Right lobe of liver (tissue), 6 donors: Measurements from ENCODE around the gene TPRX1. TPM values are rescaled to one million over a fixed set of nuclear protein-coding genes. Genes with fewer than 3 reads are reported as not detected.
A peak's percentile ranks its signal among the peaks of the same experiment; 100 is the strongest.

Experiments used
- ATAC-seq, 4 donors: fragments of 200-7000 bp; cut with Tn5 transposase; one replicate each; pipeline ENCODE4 v1.9.1; 2020; ENCODE audit warnings: mild to moderate bottlenecking in 4 of 4, moderate library complexity in 4 of 4
- DNase-seq, 3 donors: peaks; one replicate each; pipeline ENCODE4 v3.0.0-alpha.2; 2020
- H3K27ac ChIP-seq, 3 donors: fragments of 200-600 bp; one replicate each; pipeline ENCODE4 v1.8.0; 2022
- H3K27me3 ChIP-seq, 2 donors: fragments of 200-600 bp; one replicate each; pipeline ENCODE4 v1.8.0; 2022
- H3K36me3 ChIP-seq, 4 donors: fragments of 200-600 bp; sonication (generic) in 1 of 4; one replicate each; pipeline versions ENCODE4 v1.5.1 to v1.8.0; 2017 to 2022; ENCODE audit warnings: control low read depth in 1 of 4
- H3K4me1 ChIP-seq, 4 donors: fragments of 200-600 bp; sonication (generic) in 1 of 4; one replicate each; pipeline versions ENCODE4 v1.5.1 to v1.8.0; 2017 to 2022; ENCODE audit warnings: control low read depth in 1 of 4
- H3K4me3 ChIP-seq, 3 donors: fragments of 200-600 bp; one replicate each; pipeline ENCODE4 v1.8.0; 2022
- H3K9me3 ChIP-seq, 4 donors: fragments of 200-600 bp; sonication (generic) in 1 of 4; one replicate each; pipeline versions ENCODE4 v1.5.1 to v1.8.0; 2017 to 2022; ENCODE audit warnings: control low read depth in 1 of 4
- POLR2A ChIP-seq: fragments of 450-650 bp; IDR thresholded peaks from one replicate; pipeline ENCODE4 v1.6.1; 2017; ENCODE audit warnings: antibody characterized with exemption, mild to moderate bottlenecking
- whole genome bisulfite sequencing: methylation state at CpG from one replicate; pipeline ENCODE4 v1.1.6; 2018; ENCODE audit warnings: low coverage, low lambda C conversion rate; ENCODE audit not compliant: insufficient coverage; ENCODE audit errors: missing lambda C conversion rate; 5-methylcytosine and 5-hydroxymethylcytosine counted together
- intact Hi-C, 2 donors: fragments of 100-400 bp; cut with DNase I; formaldehyde crosslinking; loops; one replicate each; pipeline versions ENCODE4 v1.11.2 to v1.14.1; 2022
- total RNA-seq, 6 experiments: library from RNA; depleted of rRNA in 2 of 6; stranded (reverse); fragments of >200 nt in 2 of 6; fragmentation: NEBNext Ultra II Directional in 3 of 6; extraction: Animal tissue kit (Norgen Biotek cat#: 25700) in 3 of 6; gene quantifications; one replicate each; pipeline versions ENCODE4 v1.1.0 to v1.2.4, GENCODE V29; 2016 to 2023
- TF ChIP-seq, protein P1 (sequence below), 4 donors: fragments of 200-600 bp in 3 of 4; fragments of 450-650 bp in 1 of 4; IDR thresholded peaks; one replicate each; pipeline versions ENCODE4 v1.5.1 to v1.8.0; 2016 to 2022; ENCODE audit warnings: antibody characterized with exemption in 4 of 4, mild to moderate bottlenecking in 2 of 4
- donor health status: DM: no; HTN: yes; CAD: no.
- donor health status: DM: no; HTN: no; CAD: no.
- donor health status: DM: no; HTN: no; CAD: no.
- donor health status: DM: no; HTN: yes; CAD: no.
- donor health status: DM: no; HTN: yes; CAD: no.

The TPRX1 gene
- total RNA-seq, 6 experiments from 2014 or later = not detected

DNA sequence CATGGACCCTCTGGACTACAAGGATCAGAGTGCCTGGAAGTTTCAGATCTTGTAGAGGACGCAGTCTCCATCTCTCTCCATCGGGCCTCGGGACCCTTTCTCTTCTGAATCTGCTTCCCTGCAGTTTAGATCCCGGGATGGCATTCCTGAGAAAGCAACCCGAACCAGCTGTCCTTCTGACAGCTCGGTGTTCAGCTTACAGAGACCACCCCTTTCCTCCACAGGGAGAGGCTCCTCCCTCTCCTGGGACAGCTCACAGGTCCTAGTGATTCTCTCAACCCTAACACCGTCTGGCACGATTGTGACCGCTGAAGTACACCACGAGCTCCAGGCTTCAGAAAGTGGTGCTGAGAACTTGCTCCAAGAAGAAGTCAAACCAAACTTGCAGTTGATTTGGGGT lies 35.6 kb upstream of the TPRX1 start:
- WGBS = 19% methylated on average over 7 of the region's 10 CpGs
- TF ChIP-seq POLR2A = no peak
- TF ChIP-seq, protein P1, sequence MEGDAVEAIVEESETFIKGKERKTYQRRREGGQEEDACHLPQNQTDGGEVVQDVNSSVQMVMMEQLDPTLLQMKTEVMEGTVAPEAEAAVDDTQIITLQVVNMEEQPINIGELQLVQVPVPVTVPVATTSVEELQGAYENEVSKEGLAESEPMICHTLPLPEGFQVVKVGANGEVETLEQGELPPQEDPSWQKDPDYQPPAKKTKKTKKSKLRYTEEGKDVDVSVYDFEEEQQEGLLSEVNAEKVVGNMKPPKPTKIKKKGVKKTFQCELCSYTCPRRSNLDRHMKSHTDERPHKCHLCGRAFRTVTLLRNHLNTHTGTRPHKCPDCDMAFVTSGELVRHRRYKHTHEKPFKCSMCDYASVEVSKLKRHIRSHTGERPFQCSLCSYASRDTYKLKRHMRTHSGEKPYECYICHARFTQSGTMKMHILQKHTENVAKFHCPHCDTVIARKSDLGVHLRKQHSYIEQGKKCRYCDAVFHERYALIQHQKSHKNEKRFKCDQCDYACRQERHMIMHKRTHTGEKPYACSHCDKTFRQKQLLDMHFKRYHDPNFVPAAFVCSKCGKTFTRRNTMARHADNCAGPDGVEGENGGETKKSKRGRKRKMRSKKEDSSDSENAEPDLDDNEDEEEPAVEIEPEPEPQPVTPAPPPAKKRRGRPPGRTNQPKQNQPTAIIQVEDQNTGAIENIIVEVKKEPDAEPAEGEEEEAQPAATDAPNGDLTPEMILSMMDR (IDR thresholded peaks at IDR 0.05) = no peak
- H3K27me3 ChIP-seq = no peaks in the 10 kb centered on the region
- no peaks in the 10 kb centered on the region for H3K9me3 ChIP-seq
- H3K4me1 ChIP-seq = no peaks in the 10 kb centered on the region
- ATAC-seq (peak in 1 of 4 donors; percentile 14), DNase-seq (no peak)
- no peaks in the 10 kb centered on the region for H3K36me3 ChIP-seq
- no peak overlapping the region for H3K4me3 ChIP-seq
- H3K27ac ChIP-seq = no peak overlapping the region
- intact Hi-C loops = no loop called here

DNA sequence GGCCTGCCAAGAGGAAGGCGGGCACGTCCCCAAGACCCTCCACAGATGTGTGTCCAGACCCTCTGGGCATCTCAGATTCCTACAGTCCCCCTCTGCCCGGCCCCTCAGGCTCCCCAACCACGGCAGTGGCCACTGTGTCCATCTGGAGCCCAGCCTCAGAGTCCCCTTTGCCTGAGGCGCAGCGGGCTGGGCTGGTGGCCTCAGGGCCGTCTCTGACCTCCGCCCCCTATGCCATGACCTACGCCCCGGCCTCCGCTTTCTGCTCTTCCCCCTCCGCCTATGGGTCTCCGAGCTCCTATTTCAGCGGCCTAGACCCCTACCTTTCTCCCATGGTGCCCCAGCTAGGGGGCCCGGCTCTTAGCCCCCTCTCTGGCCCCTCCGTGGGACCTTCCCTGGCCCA lies 35.1 kb upstream of the TPRX1 start:
- no peaks in the 10 kb centered on the region for H3K36me3 ChIP-seq
- H3K9me3 ChIP-seq = no peaks in the 10 kb centered on the region
- WGBS = 68% methylated on average over 13 of the region's 16 CpGs
- peak in 1 of 4 donors; percentile 36 for ATAC-seq
- H3K4me1 ChIP-seq = no peaks in the 10 kb centered on the region
- H3K27me3 ChIP-seq = no peaks in the 10 kb centered on the region
- TF ChIP-seq, protein P1 (IDR thresholded peaks at IDR 0.05) = no peak
- TF ChIP-seq POLR2A = no peak
- intact Hi-C loops = no loop called here
- H3K27ac ChIP-seq = no peak overlapping the region
- no peak overlapping the region for H3K4me3 ChIP-seq
- no peak for DNase-seq

DNA sequence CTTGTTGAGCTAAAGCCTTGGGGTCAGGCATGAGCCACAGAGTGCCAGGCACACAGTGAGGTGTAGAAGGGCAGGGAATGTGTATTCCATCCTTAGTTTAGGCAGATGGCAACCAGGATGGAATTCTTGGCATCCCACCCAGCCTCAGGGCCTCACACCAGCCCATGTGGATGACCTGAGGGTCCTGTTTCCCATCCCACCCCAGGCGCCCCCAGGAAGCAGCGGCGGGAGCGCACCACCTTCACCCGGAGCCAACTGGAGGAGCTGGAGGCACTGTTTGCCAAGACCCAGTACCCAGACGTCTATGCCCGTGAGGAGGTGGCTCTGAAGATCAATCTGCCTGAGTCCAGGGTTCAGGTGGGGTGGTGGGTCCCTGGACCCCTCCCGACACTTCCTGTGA lies 31.7 kb upstream of the TPRX1 start:
- H3K9me3 ChIP-seq = no peaks in the 10 kb centered on the region
- WGBS = no CpG with 5 or more reads among the region's 8 CpGs
- no peak for TF ChIP-seq POLR2A
- TF ChIP-seq, protein P1 (IDR thresholded peaks at IDR 0.05) = no peak

DNA sequence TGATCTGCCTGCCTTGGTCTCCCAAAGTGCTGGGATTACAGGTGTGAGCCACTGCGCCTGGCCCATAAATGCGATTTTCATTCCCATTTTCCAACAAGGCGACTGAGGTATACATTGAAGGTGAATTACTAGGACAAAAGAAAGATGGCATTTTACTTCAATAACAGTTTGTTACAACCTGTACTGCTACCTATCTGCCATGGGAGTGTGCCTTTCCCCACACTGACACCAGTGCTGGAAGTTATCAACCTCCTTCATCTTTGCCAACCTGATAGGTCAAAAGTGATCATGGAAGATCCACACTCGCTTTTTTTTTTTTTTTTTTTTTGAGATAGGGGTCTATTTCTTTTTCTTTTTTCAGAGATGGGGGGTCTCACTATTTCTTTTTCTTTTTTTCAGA lies 28.4 kb upstream of the TPRX1 start:
- no peak for ATAC-seq
- WGBS = 72% methylated on average over 4 of the region's 4 CpGs

More for the DNA sequence above, 31.7 kb upstream of the TPRX1 start:
- intact Hi-C loops = no loop called here
- H3K27ac ChIP-seq = no peak overlapping the region
- no peaks in the 10 kb centered on the region for H3K27me3 ChIP-seq
- H3K4me1 ChIP-seq = no peaks in the 10 kb centered on the region
- H3K4me3 ChIP-seq = no peak overlapping the region
- ATAC-seq = no peak
- DNase-seq = no peak
- no peaks in the 10 kb centered on the region for H3K36me3 ChIP-seq

More for the DNA sequence above, 28.4 kb upstream of the TPRX1 start:
- no peak for DNase-seq
- Histone ChIP-seq H3K9me3 (no peaks in the 10 kb centered on the region), H3K27ac (no peak overlapping the region), H3K27me3 (no peaks in the 10 kb centered on the region), H3K4me3 (no peak overlapping the region), H3K4me1 (no peaks in the 10 kb centered on the region), H3K36me3 (no peaks in the 10 kb centered on the region)
- intact Hi-C loops = no loop called here
- TF ChIP-seq POLR2A = no peak
- TF ChIP-seq, protein P1 (IDR thresholded peaks at IDR 0.05) = no peak
